ENCODE data around the gene KLHL29.

- TF ChIP-seq POLR2A (IDR thresholded peaks at IDR 0.05) (no peak), CTCF (IDR thresholded peaks at IDR 0.05) (no peak)
These were observed 206.1 kb downstream of the KLHL29 start for GRCh38 chr2:23591111-23591510.
